CD4-positive, alpha-beta memory T cell (primary cell): ENCODE data around the gene PPIL6. TPM values are rescaled to one million over a fixed set of nuclear protein-coding genes. Genes with fewer than 3 reads are reported as not detected.

Source experiments
- CTCF ChIA-PET: fragments of 350-600 bp; sonication (Branson Sonifier 250); formaldehyde crosslinking; loops from one replicate; lab custom pipeline; 2021; ENCODE audit warnings: inconsistent platforms; ENCODE audit not compliant: partially characterized antibody; lab: Charles Lee
- POLR2A ChIA-PET: fragments of 350-600 bp; sonication (Branson Sonifier 250); formaldehyde crosslinking; loops from one replicate; lab custom pipeline; 2021; ENCODE audit not compliant: partially characterized antibody; lab: Charles Lee
- DNase-seq, 5 donors: peaks; one replicate each; pipeline versions ENCODE4 v3.0.0 to v3.0.0-alpha.2; 2020 to 2022; ENCODE audit warnings: mixed read lengths in 1 of 5
- H3K27ac ChIP-seq: one replicate; pipeline ENCODE4 v1.7.0; 2013; ENCODE audit warnings: low read depth, low read length
- H3K27me3 ChIP-seq: 2 replicates; pipeline ENCODE4 v1.7.0; 2013; ENCODE audit warnings: mild to moderate bottlenecking, low read length, moderate library complexity; ENCODE audit not compliant: insufficient read depth
- H3K36me3 ChIP-seq: 2 replicates; pipeline ENCODE4 v1.7.0; 2013; ENCODE audit warnings: mild to moderate bottlenecking, low read length, moderate library complexity; ENCODE audit not compliant: insufficient read depth
- H3K4me1 ChIP-seq: 2 replicates; pipeline ENCODE4 v1.7.0; 2013; ENCODE audit warnings: mild to moderate bottlenecking, low read length, moderate library complexity; ENCODE audit not compliant: insufficient read depth
- H3K4me3 ChIP-seq, 2 donors: one replicate each; pipeline ENCODE4 v1.7.0; 2013; ENCODE audit warnings: low read length in 2 of 2, mild to moderate bottlenecking in 1 of 2
- H3K9me3 ChIP-seq, 2 donors: one replicate each; pipeline ENCODE4 v1.7.0; 2013; ENCODE audit warnings: low read length in 2 of 2, control low read depth in 1 of 2; ENCODE audit not compliant: control insufficient read depth in 1 of 2
- H3K27ac Mint-ChIP-seq, 7 donors: one replicate each; pipeline ENCODE4 v1.8.0; 2020 to 2021; ENCODE audit warnings: mixed read lengths in 7 of 7, mild to moderate bottlenecking in 6 of 7, inconsistent platforms in 3 of 7, moderate library complexity in 3 of 7
- H3K27me3 Mint-ChIP-seq, 2 donors: one replicate each; pipeline ENCODE4 v1.8.0; 2020 to 2021; ENCODE audit warnings: mixed read lengths in 2 of 2
- H3K36me3 Mint-ChIP-seq, 2 donors: one replicate each; pipeline ENCODE4 v1.8.0; 2020 to 2021; ENCODE audit warnings: mixed read lengths in 2 of 2, inconsistent platforms in 1 of 2, mild to moderate bottlenecking in 1 of 2
- H3K4me1 Mint-ChIP-seq, 4 donors: one replicate each; pipeline ENCODE4 v1.8.0; 2020 to 2021; ENCODE audit warnings: mixed read lengths in 4 of 4, mild to moderate bottlenecking in 1 of 4
- H3K4me3 Mint-ChIP-seq, 8 donors: one replicate each; pipeline ENCODE4 v1.8.0; 2020 to 2021; ENCODE audit warnings: mixed read lengths in 8 of 8, mild to moderate bottlenecking in 7 of 8, moderate library complexity in 6 of 8, inconsistent platforms in 3 of 8
- H3K9me3 Mint-ChIP-seq, 8 donors: one replicate each; pipeline ENCODE4 v1.8.0; 2020 to 2021; ENCODE audit warnings: mixed read lengths in 8 of 8, mild to moderate bottlenecking in 5 of 8, inconsistent platforms in 3 of 8, moderate library complexity in 1 of 8
- intact Hi-C: fragments of 100-400 bp; cut with micrococcal nuclease; formaldehyde crosslinking; loops from one replicate; pipeline ENCODE4 v1.15.1; 2023
- polyA plus RNA-seq, 2 donors: library from polyadenylated mRNA; unstranded; fragments of 300-500 nt; fragmentation: Illumina TruSeq; gene quantifications; one replicate each; pipeline ENCODE4 v1.2.3, GENCODE V29; 2021
- total RNA-seq, 2 experiments: library from RNA; stranded (reverse); gene quantifications; one replicate each; pipeline ENCODE4 v1.2.3, GENCODE V29; 2021

PPIL6 gene
- total and polyA plus RNA-seq, 4 experiments from 2014 or later, result 0.33 to 0.52 (median 0.37) TPM

GRCh38 chr6:109447878-109448555 is 7.6 kb upstream of the PPIL6 start:
- Histone ChIP-seq H3K4me3 (no peak overlapping the region), H3K27ac (no peak overlapping the region), H3K36me3 (peaks cover 31% of the 10 kb centered on the region), H3K9me3 (no peaks in the 10 kb centered on the region), H3K27me3 (no peaks in the 10 kb centered on the region), H3K4me1 (peaks cover 46% of the 10 kb centered on the region)
- Mint-ChIP-seq H3K36me3 (peaks cover 18 to 51% of the 10 kb centered on the region in 2 donors), H3K27me3 (no peaks in the 10 kb centered on the region), H3K9me3 (peaks cover 0 to 1% (median 0%) of the 10 kb centered on the region in 8 donors), H3K27ac (peak overlapping the region; percentile 63 to 93 (median 81)), H3K4me1 (peaks cover 20 to 55% (median 35%) of the 10 kb centered on the region in 4 donors), H3K4me3 (no peak overlapping the region)
- intact Hi-C loops, result no loop called here
- DNase-seq, result no peak
- ChIA-PET POLR2A (interaction anchor here (1.5 to 13.4 kb wide), 4 partner anchors 6 to 592 kb away, joined by 4 to 220 read pairs (median 124); partner anchors contain the start of genes CD164, MICAL1 and ZBTB24), CTCF (interaction anchor here (0.8 to 2.0 kb wide), 4 partner anchors 28 to 65 kb away, joined by 4 to 5 read pairs (median 4); no protein-coding TSS in a partner anchor)

GRCh38 chr6:109447087-109447486 is 6.7 kb upstream of the PPIL6 start:
- intact Hi-C loops, result no loop called here
- ChIA-PET POLR2A (interaction anchor here (1.0 to 10.9 kb wide), 3 partner anchors 7 to 433 kb away, joined by 6 to 220 read pairs (median 100); partner anchors contain the start of genes MICAL1 and ZBTB24), CTCF (interaction anchor here (0.8 to 1.5 kb wide), 2 partner anchors 27 to 64 kb away, joined by 4 to 5 read pairs; no protein-coding TSS in a partner anchor)
- Histone ChIP-seq H3K27ac (no peak overlapping the region), H3K36me3 (peaks cover 29% of the 10 kb centered on the region), H3K4me1 (peaks cover 44% of the 10 kb centered on the region), H3K27me3 (no peaks in the 10 kb centered on the region), H3K9me3 (no peaks in the 10 kb centered on the region), H3K4me3 (no peak overlapping the region)
- peaks cover 18 to 52% of the 10 kb centered on the region in 2 donors for H3K36me3 Mint-ChIP-seq
- H3K27ac Mint-ChIP-seq, result peak overlapping the region in 1 of 7 donors; percentile 81
- peaks cover 0 to 1% (median 0%) of the 10 kb centered on the region in 8 donors for H3K9me3 Mint-ChIP-seq
- peaks cover 23 to 57% (median 35%) of the 10 kb centered on the region in 4 donors for H3K4me1 Mint-ChIP-seq
- no peak overlapping the region for H3K4me3 Mint-ChIP-seq
- H3K27me3 Mint-ChIP-seq, result no peaks in the 10 kb centered on the region
- no peak for DNase-seq

GRCh38 chr6:109446541-109446940 is 6.1 kb upstream of the PPIL6 start:
- H3K36me3 Mint-ChIP-seq, result peaks cover 18 to 55% of the 10 kb centered on the region in 2 donors
- Histone ChIP-seq H3K36me3 (peaks cover 23% of the 10 kb centered on the region), H3K4me1 (peaks cover 44% of the 10 kb centered on the region), H3K4me3 (no peak overlapping the region), H3K27ac (no peak overlapping the region), H3K27me3 (no peaks in the 10 kb centered on the region), H3K9me3 (no peaks in the 10 kb centered on the region)
- POLR2A ChIA-PET, result interaction anchor here (1.0 to 10.9 kb wide), 4 partner anchors 8 to 433 kb away, joined by 5 to 220 read pairs (median 53); partner anchors contain the start of genes CD164, MICAL1 and ZBTB24
- CTCF ChIA-PET, result interaction anchor here (1.3 to 1.5 kb wide), 2 partner anchors 50 to 64 kb away, joined by 3 to 5 read pairs; no protein-coding TSS in a partner anchor
- intact Hi-C loops, result no loop called here
- H3K27me3 Mint-ChIP-seq, result no peaks in the 10 kb centered on the region
- peak overlapping the region in 6 of 7 donors; percentile 2 to 81 (median 68) for H3K27ac Mint-ChIP-seq
- peaks cover 0 to 1% (median 0%) of the 10 kb centered on the region in 8 donors for H3K9me3 Mint-ChIP-seq
- no peak for DNase-seq
- peaks cover 29 to 57% (median 37%) of the 10 kb centered on the region in 4 donors for H3K4me1 Mint-ChIP-seq
- H3K4me3 Mint-ChIP-seq, result no peak overlapping the region

GRCh38 chr6:109446072-109446471 is 5.6 kb upstream of the PPIL6 start:
- H3K27ac Mint-ChIP-seq, result peak overlapping the region in 5 of 7 donors; percentile 2 to 81 (median 68)
- no peak for DNase-seq
- H3K27ac ChIP-seq, result no peak overlapping the region
- peaks cover 47% of the 10 kb centered on the region for H3K4me1 ChIP-seq
- no peaks in the 10 kb centered on the region for H3K9me3 ChIP-seq
- H3K9me3 Mint-ChIP-seq, result peaks cover 0 to 1% (median 0%) of the 10 kb centered on the region in 8 donors
- no peaks in the 10 kb centered on the region for H3K27me3 ChIP-seq
- no peak overlapping the region for H3K4me3 Mint-ChIP-seq
- H3K36me3 Mint-ChIP-seq, result peaks cover 18 to 60% of the 10 kb centered on the region in 2 donors
- ChIA-PET POLR2A (interaction anchor here (1.1 to 10.9 kb wide), 3 partner anchors 8 to 63 kb away, joined by 5 to 220 read pairs (median 100); partner anchors contain the start of genes CD164, MICAL1 and ZBTB24), CTCF (interaction anchor here (1.3 to 5.8 kb wide), 3 partner anchors 8 to 51 kb away, joined by 3 to 70 read pairs (median 3); partner anchors contain the start of genes MICAL1 and ZBTB24)
- H3K36me3 ChIP-seq, result peaks cover 21% of the 10 kb centered on the region
- no peak overlapping the region for H3K4me3 ChIP-seq
- H3K27me3 Mint-ChIP-seq, result no peaks in the 10 kb centered on the region
- H3K4me1 Mint-ChIP-seq, result peaks cover 33 to 60% (median 40%) of the 10 kb centered on the region in 4 donors
- intact Hi-C loops, result no loop called here

- Histone ChIP-seq H3K36me3 (peaks cover 21% of the 10 kb centered on the region), H3K27ac (no peak overlapping the region), H3K27me3 (no peaks in the 10 kb centered on the region), H3K9me3 (no peaks in the 10 kb centered on the region), H3K4me3 (no peak overlapping the region), H3K4me1 (peaks cover 40% of the 10 kb centered on the region)
- Mint-ChIP-seq H3K9me3 (peaks cover 0 to 1% (median 0%) of the 10 kb centered on the region in 8 donors), H3K27ac (peak overlapping the region in 5 of 7 donors; percentile 38 to 98 (median 62)), H3K4me1 (peaks cover 29 to 56% (median 35%) of the 10 kb centered on the region in 4 donors), H3K27me3 (no peaks in the 10 kb centered on the region), H3K36me3 (peaks cover 15 to 57% of the 10 kb centered on the region in 2 donors), H3K4me3 (no peak overlapping the region)
- intact Hi-C loops, result no loop called here
- ChIA-PET POLR2A (interaction anchor here (0.7 to 10.9 kb wide), 4 partner anchors 9 to 242 kb away, joined by 3 to 220 read pairs (median 108); partner anchors contain the start of genes CD164, MICAL1 and ZBTB24), CTCF (interaction anchor here (1.3 to 5.8 kb wide), 5 partner anchors 8 to 63 kb away, joined by 3 to 70 read pairs (median 7); partner anchors contain the start of genes CD164, MICAL1 and ZBTB24)
- no peak for DNase-seq
These were observed 5.0 kb upstream of the PPIL6 start for GRCh38 chr6:109445382-109445781.

- POLR2A ChIA-PET, result interaction anchor here (3.2 to 10.9 kb wide), 5 partner anchors 11 to 884 kb away, joined by 15 to 220 read pairs (median 100); partner anchors contain the start of genes CD164, FOXO3, MICAL1 and ZBTB24
- DNase-seq, result no peak
These were observed 3.1 kb upstream of the PPIL6 start for GRCh38 chr6:109443425-109443950.

More at GRCh38 chr6:109443425-109443950, 3.1 kb upstream of the PPIL6 start:
- peaks cover 21% of the 10 kb centered on the region for H3K36me3 ChIP-seq
- no peaks in the 10 kb centered on the region for H3K27me3 ChIP-seq
- H3K4me1 ChIP-seq, result peaks cover 30% of the 10 kb centered on the region
- H3K27me3 Mint-ChIP-seq, result no peaks in the 10 kb centered on the region
- peaks cover 0 to under 1% (median 0%) of the 10 kb centered on the region in 8 donors for H3K9me3 Mint-ChIP-seq
- CTCF ChIA-PET, result interaction anchor here (1.6 to 6.3 kb wide), 4 partner anchors 10 to 61 kb away, joined by 8 to 70 read pairs (median 31); partner anchors contain the start of genes CD164 and MICAL1
- peak overlapping the region; percentile 10 to 98 (median 64) for H3K27ac Mint-ChIP-seq
- no peaks in the 10 kb centered on the region for H3K9me3 ChIP-seq
- intact Hi-C loops, result loop anchor here (5.0 kb wide), 1 partner anchor 1539 kb away; the partner anchor contains the start of gene RPF2
- peaks cover 21 to 46% (median 27%) of the 10 kb centered on the region in 4 donors for H3K4me1 Mint-ChIP-seq
- H3K36me3 Mint-ChIP-seq, result peaks cover 11 to 50% of the 10 kb centered on the region in 2 donors
- H3K4me3 Mint-ChIP-seq, result peak overlapping the region in 1 of 8 donors; percentile 25
- H3K27ac ChIP-seq, result no peak overlapping the region
- H3K4me3 ChIP-seq, result no peak overlapping the region
